LNCaP clone FGC (cell line): ENCODE measurements around the gene IQGAP2.

Source experiments
- DNase-seq: peaks from one replicate; pipeline ENCODE4 v3.0.0-alpha.2; 2011; ENCODE audit warnings: low read depth
- H3K4me3 ChIP-seq: 2 replicates; pipeline ENCODE4 v1.5.1; 2011; ENCODE audit warnings: mild to moderate bottlenecking, low read depth, low read length, control low read depth
- CTCF ChIP-seq: IDR thresholded peaks from 2 replicates; pipeline ENCODE4 v1.5.1; 2012; ENCODE audit warnings: mild to moderate bottlenecking; ENCODE audit not compliant: control insufficient read depth, insufficient read depth; ENCODE audit errors: extremely low read depth

The IQGAP2 gene

GRCh38 chr5:76402251-76402885 is 717 bp upstream of the IQGAP2 start:
- DNase-seq = no peak
- H3K4me3 ChIP-seq = peak overlapping the region; percentile 60
- no peak for TF ChIP-seq CTCF

- DNase-seq = no peak
- H3K4me3 ChIP-seq = peak overlapping the region; percentile 60
- TF ChIP-seq CTCF = no peak
These were observed 709 bp downstream of the IQGAP2 start for GRCh38 chr5:76403766-76404222.

- no peak for TF ChIP-seq CTCF
These were observed 1.4 kb downstream of the IQGAP2 start for GRCh38 chr5:76404223-76405211.

GRCh38 chr5:76406014-76406413 is 2.9 kb downstream of the IQGAP2 start:
- no peak overlapping the region for H3K4me3 ChIP-seq

More at GRCh38 chr5:76404223-76405211, 1.4 kb downstream of the IQGAP2 start:
- DNase-seq = no peak
- H3K4me3 ChIP-seq = no peak overlapping the region

GRCh38 chr5:76406673-76407072 is 3.6 kb downstream of the IQGAP2 start:
- DNase-seq = no peak
- TF ChIP-seq CTCF = no peak

More at GRCh38 chr5:76406014-76406413, 2.9 kb downstream of the IQGAP2 start:
- no peak for DNase-seq
- no peak for TF ChIP-seq CTCF

GRCh38 chr5:76408104-76408654 is 5.1 kb downstream of the IQGAP2 start:
- DNase-seq = no peak
- H3K4me3 ChIP-seq = no peak overlapping the region
- TF ChIP-seq CTCF = no peak

More at GRCh38 chr5:76406673-76407072, 3.6 kb downstream of the IQGAP2 start:
- no peak overlapping the region for H3K4me3 ChIP-seq
